ENCODE results near the gene PTK6.
"Not testable (repeated sequence)": the region's sequence is repeated elsewhere in the genome, so short reads cannot be mapped to it uniquely, and the experiment has no call there.

The PTK6 gene

DNA sequence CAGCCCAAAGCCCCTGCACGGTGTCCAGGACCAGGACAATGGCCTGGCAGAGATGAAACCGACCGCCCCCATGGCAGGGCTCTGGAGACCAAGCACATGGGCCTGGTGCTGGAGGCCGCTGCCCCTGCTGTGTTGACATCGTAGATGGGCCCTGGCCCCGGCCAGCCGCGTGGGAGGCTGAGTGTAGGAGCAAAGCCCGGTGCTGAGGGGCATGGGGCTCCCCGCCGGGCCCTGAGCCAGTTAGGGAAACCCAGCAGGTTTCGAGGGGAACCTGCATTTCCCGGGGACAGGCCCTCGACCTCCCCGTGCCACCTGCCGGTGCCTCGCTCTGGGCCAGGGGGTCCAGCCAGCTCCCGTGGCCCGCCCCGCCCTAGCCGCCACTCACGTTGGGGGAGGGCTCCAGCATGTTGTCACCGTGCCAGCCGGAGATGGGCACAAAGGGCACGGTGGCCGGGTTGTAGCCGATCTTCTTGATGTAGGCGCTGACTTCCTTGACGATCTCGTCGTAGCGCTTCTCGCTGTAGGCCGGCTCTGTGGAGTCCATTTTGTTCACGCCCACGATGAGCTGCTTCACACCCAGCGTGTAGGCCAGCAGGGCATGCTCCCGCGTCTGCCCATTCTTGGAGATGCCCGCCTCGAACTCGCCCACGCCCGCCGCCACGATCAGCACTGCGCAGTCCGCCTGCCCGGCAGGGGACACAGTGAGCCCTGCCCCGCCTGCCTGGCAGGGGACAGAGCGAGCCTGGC, 42.6 kb downstream of the PTK6 start:
- no peak for DNase-seq (ENCODE audit: low spot score)

DNA sequence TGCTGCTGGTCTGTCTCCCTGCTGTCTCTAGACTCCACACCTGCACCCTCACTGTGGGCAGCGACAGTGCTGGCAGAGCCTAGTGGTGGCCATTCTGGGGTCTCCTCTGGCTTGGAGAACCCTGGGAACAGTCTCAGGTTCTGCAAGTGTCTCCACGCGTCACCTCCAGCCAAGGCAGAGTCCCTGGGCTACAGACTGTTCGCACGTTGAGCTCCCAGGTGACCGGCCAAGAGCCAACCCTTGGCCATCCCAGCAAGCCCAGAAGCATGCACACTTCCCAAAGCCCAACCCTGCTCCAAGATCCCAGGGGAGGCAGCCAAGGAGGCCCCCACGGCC, 43.1 kb downstream of the PTK6 start:
- DNase-seq (ENCODE audit: low spot score) = no peak

- DNase-seq (ENCODE audit: low spot score) = no peak
Observed at GRCh38 chr20:63493563-63494020, 43.6 kb downstream of the PTK6 start.

- DNase-seq (ENCODE audit: low spot score) = no peak
Observed at GRCh38 chr20:63492982-63493381, 44.2 kb downstream of the PTK6 start.

- DNase-seq (ENCODE audit: low spot score) = no peak
Observed at GRCh38 chr20:63492518-63492917, 44.7 kb downstream of the PTK6 start.

- DNase-seq (ENCODE audit: low spot score) = no peak
Observed at GRCh38 chr20:63491635-63492230, 45.4 kb downstream of the PTK6 start.

GRCh38 chr20:63491078-63491477, 46.1 kb downstream of the PTK6 start:
- no peak for DNase-seq (ENCODE audit: low spot score)

DNA sequence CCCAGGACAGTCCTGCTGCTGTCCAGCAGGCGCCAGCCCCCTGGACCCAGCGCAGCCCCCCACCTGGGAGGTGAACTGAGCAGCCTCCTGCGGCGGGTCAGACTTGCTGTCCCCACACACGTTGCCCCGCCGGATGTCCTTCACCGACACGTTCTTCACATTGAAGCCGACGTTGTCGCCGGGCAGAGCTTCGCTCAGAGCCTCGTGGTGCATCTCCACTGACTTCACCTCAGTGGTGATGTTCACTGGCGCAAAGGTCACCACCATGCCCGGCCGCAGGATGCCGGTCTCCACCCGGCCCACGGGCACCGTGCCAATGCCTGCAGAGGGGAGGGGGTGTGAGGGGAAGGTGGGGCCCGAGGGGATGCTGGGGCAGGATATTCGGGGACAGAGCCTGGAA, 46.8 kb downstream of the PTK6 start:
- DNase-seq (ENCODE audit: low spot score) = no peak

DNA sequence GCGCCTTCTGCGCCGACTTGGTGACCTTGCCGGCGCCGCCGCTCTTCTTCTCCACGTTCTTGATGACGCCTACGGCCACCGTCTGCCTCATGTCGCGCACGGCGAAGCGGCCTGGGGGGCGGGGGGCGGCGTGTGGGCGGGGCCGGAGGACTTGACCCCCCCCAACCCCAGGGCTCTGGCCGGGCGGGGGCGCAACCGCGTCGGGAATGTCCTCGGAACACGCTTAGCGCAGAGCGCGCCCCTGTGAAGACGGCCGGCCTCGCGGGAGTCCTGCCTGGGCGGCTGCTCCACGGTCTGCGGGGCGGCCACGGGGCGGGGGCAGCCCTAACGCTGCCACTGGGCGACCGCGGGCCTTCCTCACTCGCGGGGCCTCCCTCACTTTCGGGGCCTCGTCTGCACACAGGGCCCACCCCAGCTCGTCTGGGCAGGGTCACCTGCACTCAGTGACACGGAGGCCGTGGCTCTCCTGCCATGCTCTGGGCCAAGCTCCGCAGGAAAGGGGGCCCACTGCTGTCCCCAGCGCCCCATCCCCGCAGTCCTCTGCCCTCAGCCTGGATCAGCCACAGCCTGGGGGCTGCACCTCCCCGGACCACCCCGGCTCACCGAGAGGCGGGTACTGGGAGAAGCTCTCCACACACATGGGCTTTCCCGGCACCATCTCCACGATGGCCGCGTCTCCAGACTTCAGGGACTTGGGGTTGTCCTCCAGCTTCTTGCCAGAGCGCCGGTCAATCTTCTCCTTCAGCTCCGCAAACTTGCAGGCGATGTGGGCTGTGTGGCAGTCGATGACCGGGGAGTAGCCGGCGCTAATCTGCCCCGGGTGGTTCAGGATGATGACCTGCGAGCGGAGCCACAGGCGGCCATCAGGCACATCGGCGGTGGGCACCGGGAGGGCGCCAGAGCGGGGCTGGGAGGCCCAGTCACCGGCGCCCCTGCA, 48.6 kb downstream of the PTK6 start:
- DNase-seq (ENCODE audit: low spot score) = no peak

GRCh38 chr20:63487781-63488241, 49.4 kb downstream of the PTK6 start:
- DNase-seq (ENCODE audit: low spot score) = no peak

DNA sequence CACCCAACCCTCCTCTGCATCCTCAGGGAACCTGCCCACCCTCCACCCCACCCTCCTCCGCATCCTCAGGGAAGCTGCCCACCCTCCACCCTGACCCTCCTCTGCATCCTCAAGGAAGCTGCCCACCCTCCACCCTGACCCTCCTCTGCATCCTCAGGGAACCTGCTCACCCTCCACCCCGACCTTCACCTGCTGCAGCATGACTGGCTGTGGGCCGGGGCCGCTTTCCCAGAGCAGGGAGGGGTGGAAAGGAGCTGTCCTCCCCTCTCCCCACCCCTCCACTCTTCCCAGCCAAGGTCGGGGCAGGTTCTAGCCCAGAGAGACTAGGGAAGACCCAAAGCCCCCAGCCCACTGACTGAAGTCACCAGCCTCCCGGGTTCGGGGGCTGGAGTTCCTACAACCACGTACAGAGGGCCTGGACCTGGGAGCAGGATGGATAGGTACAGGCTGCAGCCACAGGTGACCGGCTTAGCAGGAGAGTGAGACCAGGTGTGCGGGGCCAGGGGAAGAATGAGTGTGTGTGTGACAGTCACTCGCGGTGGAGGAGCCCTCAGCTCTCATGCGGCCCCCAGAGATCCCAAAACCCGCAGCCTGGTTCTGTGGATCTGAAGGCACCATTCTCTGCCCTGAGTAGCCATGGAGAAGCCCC, 49.9 kb downstream of the PTK6 start:
- DNase-seq (ENCODE audit: low spot score) = no peak

DNA sequence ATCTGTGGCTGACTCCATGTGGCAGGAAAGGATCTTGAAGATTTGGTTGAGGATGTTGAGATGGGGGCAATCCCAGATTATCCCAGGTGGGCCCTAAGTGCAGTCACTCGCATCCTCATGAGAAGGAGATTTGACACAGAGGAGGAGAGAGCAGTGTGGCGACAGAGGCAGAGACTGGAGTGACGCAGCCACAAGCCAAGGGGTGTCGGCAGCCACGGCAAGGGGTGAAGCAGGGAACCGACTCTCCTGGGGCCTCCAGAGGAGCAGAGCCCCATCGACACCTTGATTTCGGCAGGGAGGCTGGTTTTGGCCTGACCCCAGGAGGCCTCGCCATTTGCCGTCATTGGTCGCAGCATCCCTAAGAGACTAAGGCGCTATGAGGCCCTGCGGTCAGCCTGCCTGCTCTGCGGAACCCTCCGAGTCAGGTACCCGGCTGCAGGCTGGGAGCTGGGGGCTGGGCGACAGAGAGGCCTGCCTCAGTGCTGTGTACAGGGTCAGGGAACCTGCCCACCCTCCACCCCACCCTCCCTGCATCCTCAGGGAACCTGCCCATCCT, 50.8 kb downstream of the PTK6 start:
- no peak for DNase-seq (ENCODE audit: low spot score)

GRCh38 chr20:63484651-63485403, 52.3 kb downstream of the PTK6 start:
- no peak for DNase-seq (ENCODE audit: low spot score)

DNA sequence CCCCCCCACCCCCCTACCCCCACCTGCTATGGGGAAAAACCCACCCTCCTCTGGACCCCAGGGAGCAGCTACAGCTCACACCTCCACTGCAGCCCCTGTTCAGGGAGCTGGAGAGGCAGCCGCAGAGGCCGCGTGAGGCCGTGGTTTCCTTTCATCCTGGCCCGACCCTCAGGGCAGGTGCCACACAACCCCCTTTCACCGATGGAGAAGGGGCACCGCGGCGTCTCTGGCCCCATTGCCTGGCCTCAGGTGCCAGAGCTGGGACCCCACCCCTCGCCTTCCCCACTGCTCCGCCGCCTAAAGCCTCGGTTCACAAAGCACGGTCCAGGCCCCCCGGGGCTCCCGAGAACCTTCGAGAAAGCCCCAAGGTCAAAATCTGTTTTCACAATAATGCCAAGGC, 52.9 kb downstream of the PTK6 start:
- no peak for DNase-seq (ENCODE audit: low spot score)

- DNase-seq (ENCODE audit: low spot score) = no peak
Observed at GRCh38 chr20:63483834-63484233, 53.3 kb downstream of the PTK6 start.

GRCh38 chr20:63482021-63482587, 55.1 kb downstream of the PTK6 start:
- DNase-seq (ENCODE audit: low spot score) = no peak

DNA sequence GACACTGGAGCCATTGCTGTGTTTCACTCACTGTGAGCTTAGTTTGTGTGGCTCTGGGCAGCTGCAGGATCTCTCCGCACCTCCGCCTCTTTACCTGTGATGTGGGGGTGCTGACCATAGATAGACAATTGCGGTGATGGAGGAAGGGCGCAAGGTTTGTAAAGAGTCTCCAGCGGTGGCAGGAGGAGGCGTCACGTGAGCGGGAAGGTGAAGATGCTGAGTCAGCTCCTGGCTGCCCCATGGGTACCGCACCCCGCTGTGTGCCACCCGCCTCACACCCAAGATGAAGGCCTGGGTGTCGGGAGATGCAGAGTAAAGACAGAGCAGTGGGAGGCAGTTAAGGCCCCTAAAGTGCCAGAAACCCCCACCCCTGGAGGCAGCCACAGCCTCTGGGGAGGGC, 55.7 kb downstream of the PTK6 start:
- DNase-seq (ENCODE audit: low spot score) = no peak

- not testable (repeated sequence) for DNase-seq (ENCODE audit: low spot score)
Observed at GRCh38 chr20:63479695-63480419, 57.3 kb downstream of the PTK6 start.

DNA sequence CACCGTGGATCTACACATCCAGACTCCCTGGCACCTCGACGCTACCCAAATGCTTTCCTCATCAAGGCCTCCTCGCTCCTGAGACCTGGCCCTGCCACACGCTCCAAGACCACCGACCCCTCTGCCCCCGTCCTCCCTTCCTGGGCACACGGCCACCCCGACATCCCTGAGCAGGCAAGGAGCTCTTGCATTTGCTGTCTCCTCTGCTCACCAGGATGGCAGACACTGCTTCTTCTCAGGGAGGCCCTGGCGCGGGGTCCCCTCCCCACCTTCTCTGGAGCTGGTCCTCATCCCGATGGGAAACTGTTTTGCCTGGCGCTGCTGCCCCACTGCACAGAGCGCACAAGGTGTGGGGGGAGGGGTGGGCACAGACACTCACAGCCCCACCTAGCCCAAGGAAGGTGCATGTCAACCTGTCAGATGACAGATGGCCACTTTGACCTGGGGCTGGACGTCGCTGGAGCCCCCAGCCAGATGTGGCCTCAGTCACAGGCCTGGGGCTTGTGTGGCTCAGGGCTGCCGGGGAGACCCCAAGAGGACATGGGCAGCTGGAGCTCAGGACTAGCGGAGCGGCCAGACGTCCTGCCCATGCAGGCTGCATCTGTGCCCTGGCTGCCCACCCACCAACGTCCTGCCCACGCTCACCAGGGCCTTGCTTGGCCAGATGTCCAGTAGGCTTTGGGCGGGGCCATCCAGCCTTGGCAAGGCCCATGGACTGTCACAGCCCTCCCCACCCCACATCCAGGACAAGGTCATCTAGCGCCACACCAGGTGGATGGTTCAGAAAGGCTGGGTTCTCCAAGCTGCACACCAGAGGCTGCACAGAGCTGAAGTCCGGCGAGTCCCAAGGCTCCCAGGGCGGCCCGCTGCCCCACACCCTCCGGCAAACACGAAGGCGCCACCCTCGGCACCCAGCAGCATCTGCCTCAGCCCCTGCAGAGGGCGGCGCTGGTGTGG, 58.6 kb downstream of the PTK6 start:
- no peak for DNase-seq (ENCODE audit: low spot score)
